Type B pancreatic cell (in vitro differentiated cells): ENCODE results near the gene WDR19. TPM values are rescaled to one million over a fixed set of nuclear protein-coding genes. Genes with fewer than 3 reads are reported as not detected.

Experiments
- DNase-seq: peaks from one replicate; pipeline ENCODE4 v3.0.0; 2021; ENCODE audit warnings: mixed read lengths; ENCODE audit not compliant: unreplicated experiment; ENCODE audit errors: extremely low spot score
- H3K27ac Mint-ChIP-seq: 2 replicates; pipeline ENCODE4 v1.8.0; 2021; ENCODE audit warnings: mild to moderate bottlenecking, mixed read lengths
- H3K27me3 Mint-ChIP-seq: 2 replicates; pipeline ENCODE4 v1.8.0; 2021; ENCODE audit warnings: mixed read lengths
- H3K36me3 Mint-ChIP-seq: 2 replicates; pipeline ENCODE4 v1.8.0; 2021; ENCODE audit warnings: mixed read lengths
- H3K4me1 Mint-ChIP-seq: one replicate; pipeline ENCODE4 v1.8.0; 2021; ENCODE audit warnings: mixed read lengths; ENCODE audit not compliant: unreplicated experiment
- H3K4me3 Mint-ChIP-seq: 2 replicates; pipeline ENCODE4 v1.8.0; 2021; ENCODE audit warnings: mild to moderate bottlenecking, mixed read lengths
- H3K9me3 Mint-ChIP-seq: 2 replicates; pipeline ENCODE4 v1.8.0; 2021; ENCODE audit warnings: mixed read lengths
- CTCF ChIP-seq: fragments of 200-600 bp; sonication (generic); conservative IDR thresholded peaks from 2 replicates; pipeline ENCODE4 v1.5.0; 2021; ENCODE audit warnings: antibody characterized with exemption, mild to moderate bottlenecking
- total RNA-seq: library from RNA; stranded (reverse); gene quantifications from 2 replicates; pipeline ENCODE4 v1.2.1, GENCODE V29; 2021; ENCODE audit warnings: low replicate concordance

The WDR19 gene
- total RNA-seq, 1 donor from 2014 or later: 68.7 TPM

- no peaks in the 10 kb centered on the region for H3K27me3 Mint-ChIP-seq
Observed at GRCh38 chr4:39324897-39325613, 142.7 kb downstream of the WDR19 start.

GRCh38 chr4:39326468-39326977, 144.2 kb downstream of the WDR19 start:
- TF ChIP-seq CTCF: no peak
- peaks cover 26% of the 10 kb centered on the region for H3K36me3 Mint-ChIP-seq
- H3K27me3 Mint-ChIP-seq: no peaks in the 10 kb centered on the region

More at GRCh38 chr4:39324897-39325613, 142.7 kb downstream of the WDR19 start:
- Mint-ChIP-seq H3K27ac (no peak overlapping the region), H3K9me3 (peaks cover 5% of the 10 kb centered on the region), H3K36me3 (peaks cover 26% of the 10 kb centered on the region), H3K4me3 (no peak overlapping the region), H3K4me1 (no peaks in the 10 kb centered on the region)
- DNase-seq: no peak
- TF ChIP-seq CTCF: no peak

GRCh38 chr4:39330353-39330752, 148.0 kb downstream of the WDR19 start:
- H3K9me3 Mint-ChIP-seq: peaks cover 5% of the 10 kb centered on the region
- H3K4me3 Mint-ChIP-seq: no peak overlapping the region
- DNase-seq: no peak
- TF ChIP-seq CTCF: no peak
- H3K27me3 Mint-ChIP-seq: no peaks in the 10 kb centered on the region
- H3K27ac Mint-ChIP-seq: no peak overlapping the region
- peaks cover 16% of the 10 kb centered on the region for H3K36me3 Mint-ChIP-seq
- no peaks in the 10 kb centered on the region for H3K4me1 Mint-ChIP-seq

More at GRCh38 chr4:39326468-39326977, 144.2 kb downstream of the WDR19 start:
- DNase-seq: no peak
- Mint-ChIP-seq H3K9me3 (peaks cover 5% of the 10 kb centered on the region), H3K4me1 (no peaks in the 10 kb centered on the region), H3K4me3 (no peak overlapping the region), H3K27ac (no peak overlapping the region)

GRCh38 chr4:39331191-39331590, 148.9 kb downstream of the WDR19 start:
- Mint-ChIP-seq H3K9me3 (peaks cover 5% of the 10 kb centered on the region), H3K4me3 (no peak overlapping the region), H3K27ac (no peak overlapping the region), H3K27me3 (no peaks in the 10 kb centered on the region), H3K4me1 (no peaks in the 10 kb centered on the region), H3K36me3 (peaks cover 16% of the 10 kb centered on the region)
- TF ChIP-seq CTCF: no peak
- no peak for DNase-seq

Other genes starting within 250 kb of the WDR19 start
- not detected in 2 replicates for gene TMEM156, start 150.1 kb upstream of the WDR19 start, total RNA-seq
- 15.7 and 27.3 TPM in 2 replicates for gene KLHL5, start 120.3 kb upstream of the WDR19 start, total RNA-seq
- 42.8 and 53.0 TPM in 2 replicates for gene RFC1, start 183.8 kb downstream of the WDR19 start, total RNA-seq
- 0.43 and 0.62 TPM in 2 replicates for gene KLB, start 224.4 kb downstream of the WDR19 start, total RNA-seq